Measurements from ENCODE around the gene ARHGEF17. TPM values are rescaled to one million over a fixed set of nuclear protein-coding genes. Genes with fewer than 3 reads are reported as not detected.
"Not testable (repeated sequence)": the region's sequence is repeated elsewhere in the genome, so short reads cannot be mapped to it uniquely, and the experiment has no call there.

Gene ARHGEF17
- total and polyA plus RNA-seq, 3 experiments from 2014 or later: not detected

DNA sequence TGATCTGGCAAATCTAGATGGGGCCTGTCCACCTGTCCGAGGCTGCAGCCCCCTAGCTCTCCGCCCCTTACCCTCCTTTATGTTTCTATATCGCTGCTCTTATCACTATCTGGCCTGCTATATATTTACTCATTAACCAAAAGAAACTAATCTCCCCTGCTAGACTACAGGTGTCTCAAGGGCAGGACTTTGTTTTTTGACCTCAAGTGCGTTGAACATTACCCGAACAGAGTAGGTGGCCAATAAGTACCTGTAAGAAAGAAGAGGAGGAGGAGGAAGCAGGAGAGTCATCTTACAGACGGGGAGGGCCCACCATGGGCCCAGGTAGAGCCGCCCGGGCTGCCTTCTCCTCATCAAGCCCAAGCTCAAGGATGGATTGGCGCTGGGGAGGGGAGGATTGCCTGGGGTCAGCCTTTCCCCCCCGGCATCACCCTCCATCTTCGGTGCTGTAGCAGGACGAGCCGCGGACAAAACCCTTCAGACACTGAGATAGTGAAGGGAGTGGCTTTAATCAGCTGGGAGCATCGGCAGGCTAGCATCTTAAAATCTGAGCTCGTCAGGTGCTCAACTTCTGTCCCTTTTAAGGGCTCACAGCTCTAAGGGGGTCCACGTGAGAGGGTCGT, 37.1 kb upstream of the ARHGEF17 start:
- ChIA-PET POLR2A (no interaction called here), CTCF (no interaction called here)
- Histone ChIP-seq H3K9me3 (ENCODE audit: low read length) (no peaks in the 10 kb centered on the region), H3K27ac (ENCODE audit: low read depth, low read length) (no peak overlapping the region), H3K27me3 (ENCODE audit: insufficient read depth, low read length, poor library complexity, severe bottlenecking) (peaks cover 4% of the 10 kb centered on the region), H3K4me3 (ENCODE audit: low read length) (no peak overlapping the region), H3K36me3 (ENCODE audit: insufficient read depth, low read length) (no peaks in the 10 kb centered on the region), H3K4me1 (ENCODE audit: insufficient read depth, low read length) (no peaks in the 10 kb centered on the region)
- no peak for DNase-seq
- no peaks in the 10 kb centered on the region for H3K36me3 Mint-ChIP-seq
- no peak overlapping the region for H3K4me3 Mint-ChIP-seq
- peak overlapping the region in 1 of 8 donors; percentile 77 for H3K27ac Mint-ChIP-seq
- no peaks in the 10 kb centered on the region for H3K4me1 Mint-ChIP-seq
- H3K9me3 Mint-ChIP-seq: no peaks in the 10 kb centered on the region
- peaks cover 7 to 15% of the 10 kb centered on the region in 2 donors for H3K27me3 Mint-ChIP-seq

GRCh38 chr11:73271478-73271865, 36.6 kb upstream of the ARHGEF17 start:
- H3K9me3 ChIP-seq (ENCODE audit: low read length); H3K4me1 Mint-ChIP-seq; H3K27ac ChIP-seq (ENCODE audit: low read depth, low read length); H3K36me3 Mint-ChIP-seq; H3K9me3 Mint-ChIP-seq; H3K36me3 ChIP-seq (ENCODE audit: insufficient read depth, low read length); H3K4me3 ChIP-seq (ENCODE audit: low read length); DNase-seq; H3K4me1 ChIP-seq (ENCODE audit: insufficient read depth, low read length); H3K4me3 Mint-ChIP-seq; POLR2A ChIA-PET; H3K27me3 ChIP-seq (ENCODE audit: insufficient read depth, low read length, poor library complexity, severe bottlenecking): not testable (repeated sequence)
- H3K27ac Mint-ChIP-seq: peak overlapping the region in 1 of 8 donors; percentile 95
- CTCF ChIA-PET: interaction anchor here (1.2 kb wide), 1 partner anchor 36 kb away, joined by 3 read pairs; no protein-coding TSS in a partner anchor
- peaks cover 4 to 14% of the 10 kb centered on the region in 2 donors for H3K27me3 Mint-ChIP-seq

- CTCF ChIA-PET: interaction anchor here (1.2 kb wide), 1 partner anchor 35 kb away, joined by 3 read pairs; no protein-coding TSS in a partner anchor
- H3K9me3 Mint-ChIP-seq: no peaks in the 10 kb centered on the region
- no peak for DNase-seq
These were observed 36.0 kb upstream of the ARHGEF17 start, which contains the start of gene P2RY6 for GRCh38 chr11:73271936-73272679. Gene P2RY6 (plus strand): TSS chr11:73272338. CDS start chr11:73296519, 24,181 bp downstream.

DNA sequence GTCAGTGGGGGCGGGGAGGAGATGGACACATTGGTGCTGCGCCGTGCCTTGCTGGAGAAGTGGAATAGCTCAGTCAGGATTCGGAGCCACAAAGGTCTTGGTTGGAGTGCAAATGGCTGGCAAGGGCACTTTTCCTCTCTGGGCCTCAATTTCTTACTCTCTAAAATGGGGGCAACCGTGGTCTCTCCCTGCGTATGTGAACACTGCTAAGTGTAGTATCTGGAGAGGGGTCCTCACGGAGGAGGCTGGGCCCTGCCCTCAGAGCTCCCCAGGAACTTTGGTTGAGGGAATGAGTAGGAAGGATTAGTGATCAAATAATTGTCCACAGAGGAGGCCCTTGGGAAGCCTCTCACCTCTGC, 35.4 kb upstream of the ARHGEF17 start:
- Histone ChIP-seq H3K4me1 (ENCODE audit: insufficient read depth, low read length) (no peaks in the 10 kb centered on the region), H3K27me3 (ENCODE audit: insufficient read depth, low read length, poor library complexity, severe bottlenecking) (peaks cover 4% of the 10 kb centered on the region), H3K27ac (ENCODE audit: low read depth, low read length) (no peak overlapping the region), H3K4me3 (ENCODE audit: low read length) (no peak overlapping the region), H3K9me3 (ENCODE audit: low read length) (no peaks in the 10 kb centered on the region), H3K36me3 (ENCODE audit: insufficient read depth, low read length) (no peaks in the 10 kb centered on the region)
- DNase-seq: no peak
- Mint-ChIP-seq H3K4me1 (no peaks in the 10 kb centered on the region), H3K27me3 (peaks cover 0 to 8% of the 10 kb centered on the region in 2 donors), H3K4me3 (no peak overlapping the region), H3K36me3 (no peaks in the 10 kb centered on the region), H3K9me3 (no peaks in the 10 kb centered on the region), H3K27ac (no peak overlapping the region)
- POLR2A ChIA-PET: no interaction called here
- CTCF ChIA-PET: interaction anchor here (1.2 kb wide), 1 partner anchor 35 kb away, joined by 3 read pairs; no protein-coding TSS in a partner anchor

More at GRCh38 chr11:73271936-73272679, 36.0 kb upstream of the ARHGEF17 start, which contains the start of gene P2RY6:
- no peaks in the 10 kb centered on the region for H3K4me1 ChIP-seq (ENCODE audit: insufficient read depth, low read length)
- no peak within 1 kb of the TSS for H3K27ac ChIP-seq (ENCODE audit: low read depth, low read length)
- no peak within 1 kb of the TSS for H3K4me3 Mint-ChIP-seq
- peaks cover 4% of the 10 kb centered on the region for H3K27me3 ChIP-seq (ENCODE audit: insufficient read depth, low read length, poor library complexity, severe bottlenecking)
- peaks cover 4 to 13% of the 10 kb centered on the region in 2 donors for H3K27me3 Mint-ChIP-seq
- no peaks in the 10 kb centered on the region for H3K4me1 Mint-ChIP-seq
- no peaks in the 10 kb centered on the region for H3K36me3 Mint-ChIP-seq
- peak within 1 kb of the TSS in 2 of 8 donors; percentile 71 to 95 for H3K27ac Mint-ChIP-seq
- no peaks in the 10 kb centered on the region for H3K9me3 ChIP-seq (ENCODE audit: low read length)
- H3K4me3 ChIP-seq (ENCODE audit: low read length): no peak within 1 kb of the TSS
- POLR2A ChIA-PET: no interaction called here
- no peaks in the 10 kb centered on the region for H3K36me3 ChIP-seq (ENCODE audit: insufficient read depth, low read length)

DNA sequence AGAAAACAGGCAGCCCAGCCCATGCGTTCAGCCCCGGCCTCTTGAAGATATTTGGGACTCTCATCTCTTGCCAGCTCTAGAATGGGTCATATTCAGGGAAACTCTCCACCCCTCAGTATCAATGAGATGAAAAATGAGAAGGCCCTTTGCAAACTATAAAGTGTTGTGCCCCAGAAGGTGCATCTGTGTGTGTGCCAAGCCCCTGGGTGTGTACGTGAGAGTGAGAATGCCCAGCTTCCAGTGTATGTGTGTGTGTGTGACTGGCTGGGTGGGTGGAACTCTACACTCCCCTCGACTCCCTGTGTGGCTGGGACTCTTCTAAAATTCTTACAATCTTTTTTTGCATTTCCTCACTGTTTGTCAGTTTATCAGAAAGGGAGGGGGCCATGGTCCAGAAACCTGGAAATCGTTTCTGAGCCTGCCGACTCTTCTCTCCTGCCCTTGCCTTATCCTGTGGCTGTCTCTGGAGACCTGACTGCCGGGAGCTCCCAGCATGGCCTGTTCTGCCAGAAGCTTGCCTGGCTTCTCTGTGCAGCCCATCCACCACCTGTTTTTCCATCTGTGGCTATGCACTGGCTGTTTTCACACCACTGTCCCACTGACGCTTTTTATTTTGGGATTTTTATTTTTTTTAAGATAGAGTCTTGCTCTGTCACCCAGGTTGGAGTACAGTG, 34.7 kb upstream of the ARHGEF17 start:
- Histone ChIP-seq H3K9me3 (ENCODE audit: low read length) (no peaks in the 10 kb centered on the region), H3K36me3 (ENCODE audit: insufficient read depth, low read length) (no peaks in the 10 kb centered on the region), H3K4me3 (ENCODE audit: low read length) (no peak overlapping the region), H3K27me3 (ENCODE audit: insufficient read depth, low read length, poor library complexity, severe bottlenecking) (peaks cover 4% of the 10 kb centered on the region), H3K4me1 (ENCODE audit: insufficient read depth, low read length) (no peaks in the 10 kb centered on the region), H3K27ac (ENCODE audit: low read depth, low read length) (no peak overlapping the region)
- ChIA-PET CTCF (no interaction called here), POLR2A (no interaction called here)
- H3K27me3 Mint-ChIP-seq: peaks cover 0 to 6% of the 10 kb centered on the region in 2 donors
- H3K36me3 Mint-ChIP-seq: no peaks in the 10 kb centered on the region
- DNase-seq: no peak
- H3K27ac Mint-ChIP-seq: no peak overlapping the region
- no peaks in the 10 kb centered on the region for H3K4me1 Mint-ChIP-seq
- H3K9me3 Mint-ChIP-seq: no peaks in the 10 kb centered on the region
- H3K4me3 Mint-ChIP-seq: no peak overlapping the region

DNA sequence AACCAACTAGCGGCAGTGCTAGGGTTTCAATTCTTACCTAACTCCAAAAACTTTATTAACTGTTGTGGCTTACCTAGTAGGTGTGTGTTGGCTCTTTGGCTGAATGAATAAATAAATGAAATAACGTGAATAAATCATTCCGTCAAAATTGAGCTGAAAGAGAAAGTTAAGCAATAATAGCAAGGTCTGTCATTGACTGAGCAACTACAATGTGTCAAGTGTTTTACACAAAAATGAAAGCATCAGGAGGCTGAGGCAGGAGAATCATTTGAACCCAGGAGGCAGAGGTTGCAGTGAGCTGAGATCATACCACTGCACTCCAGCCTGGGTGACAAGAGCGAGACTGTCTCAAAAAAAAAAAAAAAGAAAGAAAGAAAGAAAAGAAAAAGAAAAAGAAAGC, 33.9 kb upstream of the ARHGEF17 start:
- H3K9me3 ChIP-seq (ENCODE audit: low read length); H3K36me3 Mint-ChIP-seq; H3K4me1 Mint-ChIP-seq; H3K9me3 Mint-ChIP-seq; DNase-seq; H3K27me3 Mint-ChIP-seq; H3K4me1 ChIP-seq (ENCODE audit: insufficient read depth, low read length); POLR2A ChIA-PET; H3K4me3 ChIP-seq (ENCODE audit: low read length); H3K27ac ChIP-seq (ENCODE audit: low read depth, low read length); H3K27me3 ChIP-seq (ENCODE audit: insufficient read depth, low read length, poor library complexity, severe bottlenecking); H3K4me3 Mint-ChIP-seq; H3K27ac Mint-ChIP-seq; H3K36me3 ChIP-seq (ENCODE audit: insufficient read depth, low read length); CTCF ChIA-PET: not testable (repeated sequence)

- H3K9me3 ChIP-seq (ENCODE audit: low read length): no peaks in the 10 kb centered on the region
- no peak overlapping the region for H3K4me3 ChIP-seq (ENCODE audit: low read length)
- H3K9me3 Mint-ChIP-seq: no peaks in the 10 kb centered on the region
- H3K27me3 ChIP-seq (ENCODE audit: insufficient read depth, low read length, poor library complexity, severe bottlenecking): peaks cover 4% of the 10 kb centered on the region
- H3K27ac ChIP-seq (ENCODE audit: low read depth, low read length): no peak overlapping the region
- peaks cover 0 to 6% of the 10 kb centered on the region in 2 donors for H3K27me3 Mint-ChIP-seq
- H3K36me3 ChIP-seq (ENCODE audit: insufficient read depth, low read length): no peaks in the 10 kb centered on the region
- no peaks in the 10 kb centered on the region for H3K4me1 ChIP-seq (ENCODE audit: insufficient read depth, low read length)
- DNase-seq: no peak
- no peaks in the 10 kb centered on the region for H3K4me1 Mint-ChIP-seq
- H3K4me3 Mint-ChIP-seq: no peak overlapping the region
- ChIA-PET CTCF (no interaction called here), POLR2A (no interaction called here)
- no peaks in the 10 kb centered on the region for H3K36me3 Mint-ChIP-seq
- H3K27ac Mint-ChIP-seq: no peak overlapping the region
These were observed 33.2 kb upstream of the ARHGEF17 start for GRCh38 chr11:73274722-73275380.

DNA sequence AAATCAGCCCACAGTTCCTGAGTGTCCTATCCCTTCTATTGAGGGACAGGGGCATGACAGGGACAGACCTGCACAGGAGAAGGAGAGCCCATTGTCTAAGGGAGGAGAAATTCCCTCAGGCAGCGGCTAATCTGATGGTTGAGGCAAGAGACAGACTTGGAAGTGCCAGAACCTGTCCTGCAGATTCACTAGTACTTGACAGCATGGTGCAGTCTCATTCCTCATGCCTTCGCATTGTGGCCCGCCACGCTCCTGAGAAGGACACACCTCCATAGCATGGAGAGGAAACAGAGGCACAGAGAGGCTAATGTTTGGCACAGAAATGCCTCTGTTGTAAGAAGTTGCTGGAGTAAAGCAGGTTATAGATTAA, 32.7 kb upstream of the ARHGEF17 start:
- DNase-seq: no peak
- Mint-ChIP-seq H3K9me3 (no peaks in the 10 kb centered on the region), H3K27me3 (peaks cover 0 to 9% of the 10 kb centered on the region in 2 donors), H3K27ac (no peak overlapping the region), H3K36me3 (no peaks in the 10 kb centered on the region), H3K4me1 (no peaks in the 10 kb centered on the region), H3K4me3 (no peak overlapping the region)
- CTCF ChIA-PET: no interaction called here
- Histone ChIP-seq H3K27ac (ENCODE audit: low read depth, low read length) (no peak overlapping the region), H3K9me3 (ENCODE audit: low read length) (no peaks in the 10 kb centered on the region), H3K4me3 (ENCODE audit: low read length) (no peak overlapping the region), H3K4me1 (ENCODE audit: insufficient read depth, low read length) (no peaks in the 10 kb centered on the region), H3K36me3 (ENCODE audit: insufficient read depth, low read length) (no peaks in the 10 kb centered on the region), H3K27me3 (ENCODE audit: insufficient read depth, low read length, poor library complexity, severe bottlenecking) (peaks cover 4% of the 10 kb centered on the region)
- POLR2A ChIA-PET: no interaction called here

Measured in CD8-positive, alpha-beta memory T cell (primary cell).